ENCODE results near the gene TMEM86B.

The TMEM86B gene, protein sequence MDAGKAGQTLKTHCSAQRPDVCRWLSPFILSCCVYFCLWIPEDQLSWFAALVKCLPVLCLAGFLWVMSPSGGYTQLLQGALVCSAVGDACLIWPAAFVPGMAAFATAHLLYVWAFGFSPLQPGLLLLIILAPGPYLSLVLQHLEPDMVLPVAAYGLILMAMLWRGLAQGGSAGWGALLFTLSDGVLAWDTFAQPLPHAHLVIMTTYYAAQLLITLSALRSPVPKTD

DNA sequence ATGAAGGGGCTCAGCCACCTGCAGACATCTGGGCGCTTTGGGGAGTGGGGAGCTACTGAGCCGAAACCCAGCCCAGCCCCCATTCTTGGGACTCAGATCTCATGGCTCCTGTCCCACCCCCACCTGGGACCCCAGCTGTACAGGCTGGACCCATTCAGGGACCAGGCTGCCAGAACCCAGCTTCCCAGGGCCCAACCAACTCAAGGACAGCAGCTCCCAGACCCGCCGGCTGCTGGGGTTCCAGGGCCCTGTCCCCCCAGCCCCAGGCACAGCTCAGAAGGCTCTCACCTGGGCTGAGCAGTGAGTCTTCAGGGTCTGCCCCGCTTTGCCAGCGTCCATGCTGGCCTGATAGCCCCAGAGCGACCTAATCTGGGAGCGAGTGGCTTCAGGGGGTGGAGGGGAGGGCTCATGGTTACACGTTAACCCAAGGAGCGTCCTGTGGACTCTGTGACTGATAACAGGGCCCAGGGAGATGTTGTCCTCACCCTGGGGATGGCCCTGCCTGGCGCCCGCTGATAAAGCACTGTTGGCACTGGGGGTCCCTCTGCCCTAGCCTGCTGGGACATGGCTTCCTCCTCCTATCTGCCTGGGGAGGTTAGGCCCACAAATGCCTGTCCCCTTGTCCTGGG lies at the start of gene TMEM86B:
TSS of gene TMEM86B (minus strand) at position 361 of the 629 bp plus-strand sequence. CDS start at position 339, 22 bp downstream.
- DNase-seq (ENCODE audit: low read depth in 2 of 2): no peak

DNA sequence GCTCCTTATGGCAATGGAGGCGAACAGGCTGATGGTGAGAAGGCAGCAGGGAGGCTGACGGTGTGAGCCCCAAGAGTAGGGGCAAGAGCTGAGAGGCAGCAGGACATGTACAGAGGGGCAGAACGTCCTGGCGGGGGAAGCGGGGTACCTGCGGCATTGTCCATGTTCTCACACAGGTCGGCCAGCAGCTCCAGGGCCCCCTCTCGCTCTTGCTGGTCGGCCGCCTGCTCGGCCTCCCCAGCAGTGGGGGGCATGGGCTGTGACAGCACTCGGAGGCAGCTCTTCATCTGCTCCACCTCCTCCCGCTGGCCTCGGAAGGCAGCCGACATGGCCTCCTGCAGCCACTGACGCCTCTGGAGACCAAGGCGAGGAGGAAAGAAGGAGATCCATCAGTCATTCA lies 48.9 kb upstream of the TMEM86B start:
- no peak for DNase-seq (ENCODE audit: low read depth in 2 of 2)

DNA sequence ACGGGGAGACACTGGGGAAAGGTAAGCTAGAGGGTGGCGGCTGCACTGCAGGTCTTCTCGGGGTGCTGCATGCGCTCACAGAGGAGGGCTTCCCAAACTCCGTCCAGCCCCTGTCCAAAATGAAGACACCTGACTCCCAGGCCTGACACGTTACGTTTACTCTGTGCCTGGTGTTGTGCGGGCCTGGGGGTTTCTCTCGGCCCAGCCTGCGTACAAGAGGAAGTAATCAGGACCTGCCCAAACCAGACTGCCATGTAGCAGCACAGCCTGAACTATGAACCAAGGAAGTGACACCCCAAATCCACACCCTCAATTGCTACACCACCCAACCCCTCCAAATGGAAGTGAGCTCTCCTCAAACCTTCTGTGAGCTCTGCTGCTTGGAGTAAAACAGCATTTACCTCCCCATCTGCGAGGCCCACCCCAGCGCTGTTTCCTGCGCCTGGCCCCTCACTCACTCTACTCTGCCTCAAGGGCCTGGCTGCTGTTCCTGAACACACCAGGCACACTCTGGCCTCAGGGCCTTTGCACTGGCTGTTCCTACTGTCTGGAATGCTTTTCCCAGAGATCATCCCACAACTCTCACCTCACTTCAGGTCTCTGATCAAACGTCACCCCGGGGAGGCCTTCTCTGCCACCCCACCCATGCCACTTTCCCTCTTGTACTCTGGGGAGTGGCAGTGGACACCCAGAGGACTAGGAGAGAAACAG lies 48.3 kb upstream of the TMEM86B start:
- no peak for DNase-seq (ENCODE audit: low read depth in 2 of 2)

DNA sequence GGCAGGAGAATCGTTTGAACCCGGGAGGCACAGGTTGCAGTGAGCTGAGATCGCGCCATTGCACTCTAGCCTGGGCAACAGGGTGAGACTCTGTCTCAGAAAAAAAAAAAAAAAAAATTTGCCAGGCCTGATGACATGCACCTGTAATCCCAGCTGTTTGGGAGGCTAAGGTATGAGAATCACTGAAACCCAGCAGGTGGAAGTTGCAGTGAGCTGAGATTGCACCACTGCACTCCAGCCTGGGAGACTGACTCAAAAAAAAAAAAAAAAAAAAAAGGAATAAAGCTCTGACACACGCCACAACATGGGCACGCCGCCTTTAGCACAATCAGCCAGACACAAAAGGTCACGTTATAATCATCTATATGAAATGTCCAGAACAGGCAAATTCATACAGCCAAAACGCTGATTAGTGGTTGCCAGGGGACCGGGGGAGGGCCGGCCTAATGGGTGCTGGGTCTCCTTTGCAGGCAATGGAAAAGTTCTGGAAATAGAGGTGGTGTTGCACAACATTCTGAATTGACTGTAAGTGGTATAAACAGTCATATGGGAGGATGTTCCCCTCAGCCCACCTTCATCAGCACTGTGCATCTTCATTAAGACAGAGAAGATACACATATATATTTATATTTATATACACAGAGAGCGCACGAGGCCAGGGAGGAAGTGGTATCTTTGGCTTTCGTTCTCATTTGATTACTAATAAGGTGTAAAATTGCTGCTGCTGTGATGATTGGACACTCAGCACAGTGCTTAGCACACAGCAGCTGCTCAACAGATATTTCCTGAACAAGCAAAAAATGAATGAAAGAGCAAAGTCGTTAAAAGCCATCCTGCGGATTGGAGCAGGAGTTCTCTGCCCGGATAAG lies 47.5 kb upstream of the TMEM86B start:
- no peak for DNase-seq (ENCODE audit: low read depth in 2 of 2)

DNA sequence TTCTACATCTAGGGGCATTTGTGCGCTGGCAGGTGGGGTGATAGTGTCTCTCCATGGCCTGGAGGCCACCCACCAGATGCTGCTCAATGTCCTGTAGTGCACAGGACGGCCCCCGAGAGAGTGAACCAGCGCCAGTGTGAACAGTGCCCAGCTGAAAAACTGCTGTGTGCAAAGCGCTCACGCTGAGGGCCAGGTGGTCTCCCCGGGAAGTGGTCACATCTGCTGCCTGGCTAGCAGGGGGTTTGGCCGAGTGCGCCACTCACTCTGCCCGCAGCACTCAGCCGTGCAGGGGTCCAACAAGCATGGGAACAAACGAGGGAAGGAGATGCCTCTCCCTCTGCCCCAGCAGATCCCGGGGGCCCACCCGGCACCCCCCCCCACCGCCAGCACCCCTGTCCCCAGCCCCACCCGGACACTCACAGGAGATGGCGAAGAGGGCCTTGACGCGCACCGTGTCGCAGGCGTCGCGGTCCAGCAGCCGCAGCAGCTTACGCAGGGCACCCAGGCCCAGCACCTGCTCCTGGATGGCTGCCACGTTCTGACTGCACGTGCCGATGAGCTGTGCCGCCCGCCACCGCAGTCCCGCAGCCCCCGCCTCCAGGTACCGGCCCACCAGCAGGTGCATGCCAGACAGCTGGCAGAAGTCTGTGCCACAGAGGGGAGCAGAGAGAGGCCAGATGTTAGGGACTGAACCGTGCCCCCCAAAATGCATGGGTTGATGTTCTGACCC lies 45.6 kb upstream of the TMEM86B start:
- no peak for DNase-seq (ENCODE audit: low read depth in 2 of 2)

DNA sequence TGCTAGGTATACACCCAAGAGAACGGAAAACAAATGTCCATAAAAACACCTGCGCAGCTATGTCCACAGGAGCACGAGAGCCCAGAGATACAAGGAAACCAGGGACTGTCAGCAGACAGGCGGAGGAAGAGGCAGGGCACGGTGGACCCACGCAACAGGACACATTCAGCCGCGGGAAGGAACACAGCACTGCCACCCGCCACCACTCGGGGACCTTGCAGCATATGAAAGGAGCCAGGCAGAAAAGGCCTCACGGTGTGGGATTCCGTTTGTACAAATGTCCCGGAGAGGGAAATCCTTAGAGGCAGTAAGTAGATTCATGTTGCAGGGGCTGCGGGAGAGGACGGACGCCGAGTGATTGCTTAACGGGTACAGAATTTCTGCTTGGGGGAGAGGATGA lies 43.6 kb upstream of the TMEM86B start:
- no peak for DNase-seq (ENCODE audit: low read depth in 2 of 2)

DNA sequence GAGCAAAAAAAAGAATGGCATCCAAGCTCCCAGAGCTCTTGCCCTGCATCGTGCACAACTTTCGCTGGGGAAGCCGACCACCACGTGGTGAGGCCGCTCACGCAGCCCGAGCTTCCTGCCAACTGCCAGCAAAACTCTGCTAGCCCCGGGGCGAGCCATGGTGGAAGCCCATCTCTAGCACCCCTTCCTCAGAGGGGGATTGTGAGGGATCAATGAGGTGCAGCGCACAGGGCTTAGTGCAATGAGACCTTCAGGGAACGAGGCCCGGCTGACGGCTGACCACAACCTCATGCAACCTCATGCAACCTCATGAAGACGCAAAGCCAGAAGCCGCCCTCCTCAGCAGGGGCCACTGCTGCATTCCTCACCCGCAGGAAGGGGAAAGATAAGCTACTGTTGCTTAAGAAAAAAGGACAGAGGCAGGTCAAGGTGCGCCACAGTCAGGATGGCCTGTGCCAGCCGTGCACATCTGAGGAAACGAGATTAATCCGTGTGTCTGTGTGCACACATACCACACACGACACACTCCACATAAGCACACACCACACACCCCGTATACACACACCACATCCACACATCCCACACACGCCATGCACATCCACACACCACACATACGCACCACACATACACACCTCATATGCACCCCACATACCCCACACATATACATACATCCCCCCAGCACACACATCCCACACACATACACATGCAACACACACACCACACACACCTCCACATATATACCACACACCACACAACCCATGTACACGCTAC lies 41.8 kb upstream of the TMEM86B start:
- no peak for DNase-seq (ENCODE audit: low read depth in 2 of 2)

DNA sequence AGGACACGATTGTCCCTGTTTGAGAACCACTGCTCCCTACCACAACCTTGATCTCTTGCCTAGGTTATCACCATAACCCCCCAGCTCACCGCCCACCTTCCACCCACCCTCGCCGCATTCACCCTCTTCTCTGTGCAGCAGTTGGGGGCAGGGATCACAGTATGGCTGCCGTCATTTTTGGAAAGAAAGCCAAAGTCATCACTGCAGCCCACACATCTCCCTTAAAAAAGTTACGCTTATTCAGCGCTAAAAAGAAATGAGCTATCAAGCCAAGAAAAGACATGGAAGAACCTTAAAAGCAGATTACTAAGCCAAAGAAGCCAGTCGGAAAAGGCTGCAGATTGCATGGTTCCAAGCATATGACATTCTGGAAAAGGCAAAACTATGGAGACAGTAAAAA lies 40.7 kb upstream of the TMEM86B start:
- no peak for DNase-seq (ENCODE audit: low read depth in 2 of 2)

DNA sequence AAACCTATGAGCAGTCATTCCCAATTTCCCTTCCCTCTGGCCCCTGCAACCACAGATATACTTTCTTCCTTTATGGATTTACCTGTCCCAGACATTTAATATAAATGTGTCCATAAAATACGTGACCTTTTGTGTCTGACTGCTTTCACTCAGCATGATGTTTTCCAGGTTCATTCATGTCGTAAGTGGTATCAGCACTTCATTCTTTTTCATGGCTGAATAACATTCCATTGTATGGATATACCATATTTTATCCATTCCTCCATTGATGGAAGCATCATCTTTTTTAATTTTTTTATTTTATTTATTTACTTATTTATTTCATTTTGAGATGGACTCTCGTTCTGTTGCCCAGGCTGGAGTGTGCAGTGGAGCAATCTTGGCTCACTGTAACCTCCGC lies 38.3 kb upstream of the TMEM86B start:
- no peak for DNase-seq (ENCODE audit: low read depth in 2 of 2)

DNA sequence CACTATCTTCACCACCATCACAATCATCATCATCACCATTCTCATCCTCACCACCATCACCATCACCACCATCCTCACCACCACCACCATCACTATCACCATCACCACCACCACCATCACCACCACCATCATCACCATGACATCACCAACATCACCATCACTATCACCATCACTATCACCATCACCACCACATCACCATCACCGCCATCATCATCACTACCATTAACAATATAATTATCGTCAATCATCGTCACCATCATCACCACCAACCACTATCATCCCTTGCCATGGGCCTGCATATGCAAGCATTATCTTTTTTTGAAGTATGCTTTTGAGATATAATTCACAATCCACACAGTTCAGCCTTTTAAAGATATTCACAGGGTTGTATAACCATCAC lies 37.8 kb upstream of the TMEM86B start:
- DNase-seq (ENCODE audit: low read depth in 2 of 2): no peak

DNA sequence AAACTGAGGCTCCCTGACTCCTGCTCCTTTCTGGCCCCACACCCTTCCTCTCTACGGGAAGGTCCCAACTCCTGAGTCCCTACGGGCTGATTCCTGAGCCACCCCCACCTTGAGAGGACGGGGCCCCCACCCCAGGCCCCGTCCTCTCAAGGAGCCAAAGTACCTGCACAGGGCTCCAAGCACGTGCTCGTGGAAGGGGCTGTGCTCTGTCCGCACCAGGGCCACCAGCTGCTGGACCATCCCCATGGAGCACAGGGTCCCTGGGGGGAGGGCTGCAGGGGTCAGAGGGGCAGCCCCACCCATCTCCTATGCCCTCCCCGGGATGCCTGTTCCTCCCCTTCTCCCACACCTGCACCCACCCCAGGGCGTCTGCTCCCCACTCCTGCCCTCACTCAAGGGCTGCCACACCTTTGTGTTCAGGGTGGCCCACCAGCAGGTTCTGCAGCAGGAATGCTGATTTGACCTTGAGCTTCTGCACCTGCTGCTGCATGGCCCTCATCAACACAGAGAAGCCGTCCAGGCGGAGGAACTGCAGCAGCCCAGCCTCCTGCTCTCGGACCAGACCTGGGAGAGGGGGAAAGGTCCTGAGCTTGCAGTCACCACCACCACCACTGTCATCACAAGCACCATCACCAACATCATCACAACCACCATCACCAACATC lies 37.3 kb upstream of the TMEM86B start:
- no peak for DNase-seq (ENCODE audit: low read depth in 2 of 2)

DNA sequence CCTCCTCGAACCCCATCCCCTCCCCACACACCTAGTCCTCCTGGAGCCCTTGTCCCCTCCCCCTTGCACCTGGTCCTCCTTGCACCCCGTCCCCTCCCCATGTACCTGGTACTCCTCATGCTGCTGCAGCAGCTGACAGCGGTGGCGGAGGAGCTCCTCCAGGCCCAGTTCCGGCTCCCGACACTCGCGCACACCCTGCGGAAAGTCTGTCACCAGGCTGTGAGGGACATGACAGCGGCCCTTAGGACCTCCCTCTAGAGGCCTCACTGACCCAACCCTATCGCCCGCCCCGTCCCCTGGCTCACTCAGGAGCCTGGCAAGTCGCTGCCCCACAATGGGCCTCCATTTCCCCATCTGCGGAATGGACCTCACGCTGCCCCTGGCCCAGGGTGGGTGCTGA lies 36.6 kb upstream of the TMEM86B start:
- no peak for DNase-seq (ENCODE audit: low read depth in 2 of 2)

DNA sequence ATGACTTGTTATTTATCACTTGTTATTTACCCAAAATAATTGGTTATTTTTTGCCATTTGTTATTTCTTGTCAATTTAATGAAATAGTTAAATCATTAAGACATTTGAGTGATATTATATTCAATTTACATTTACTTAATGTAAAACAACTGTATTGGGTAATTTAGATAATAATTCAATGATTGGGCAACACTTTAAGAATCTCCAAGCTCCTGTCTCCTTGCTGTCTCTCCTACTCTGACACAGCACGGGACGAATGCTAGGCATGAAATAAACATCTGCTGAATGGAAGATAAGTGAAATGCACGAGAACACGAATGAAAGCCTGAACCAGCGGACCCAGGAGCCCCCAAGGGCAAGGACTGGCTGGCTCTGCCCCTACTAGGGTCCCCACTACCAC lies 36.0 kb upstream of the TMEM86B start:
- no peak for DNase-seq (ENCODE audit: low read depth in 2 of 2)

DNA sequence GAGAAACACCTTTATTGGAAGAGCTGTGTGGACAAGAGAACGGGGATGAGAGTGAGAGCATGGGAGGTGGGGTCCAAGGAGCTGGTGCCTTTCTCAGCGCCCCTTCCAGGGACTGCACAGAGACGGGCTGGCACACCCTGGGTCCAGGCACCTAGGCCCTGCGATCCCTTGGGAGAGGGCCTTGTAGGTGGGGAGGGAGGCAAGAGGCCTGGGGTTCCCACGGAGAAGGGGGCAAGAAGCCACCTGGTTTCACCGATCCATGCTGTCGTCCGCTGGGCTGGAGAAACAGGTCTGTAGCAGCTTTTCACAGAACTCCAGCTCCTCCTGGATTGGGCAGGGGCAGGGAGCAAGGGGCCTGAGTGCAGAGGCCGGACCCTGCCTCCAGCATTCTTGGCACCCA lies 33.8 kb upstream of the TMEM86B start:
- no peak for DNase-seq (ENCODE audit: low read depth in 2 of 2)

DNA sequence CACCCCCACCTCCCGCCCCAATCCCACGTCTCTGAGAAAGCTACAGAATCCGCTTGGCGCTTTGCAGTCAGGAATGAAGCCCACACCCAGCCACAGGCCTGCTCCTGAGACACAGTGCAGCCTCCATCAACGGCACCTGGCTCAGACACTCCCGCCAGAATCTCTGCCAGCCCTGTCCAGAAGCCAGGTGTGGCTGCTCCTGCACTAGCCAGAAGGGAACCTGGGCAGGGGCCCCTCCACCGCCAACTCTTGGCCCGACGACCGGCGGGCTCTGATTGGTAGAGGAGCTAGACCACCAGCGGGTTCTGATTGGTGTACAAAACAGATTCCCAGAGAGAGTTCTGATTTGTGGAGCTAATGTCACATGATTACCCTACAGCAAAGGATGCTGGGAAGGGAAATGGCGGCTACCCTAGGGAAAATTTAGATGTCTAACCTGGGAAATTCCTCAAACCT lies 33.1 kb upstream of the TMEM86B start:
- DNase-seq (ENCODE audit: low read depth in 2 of 2): no peak

DNA sequence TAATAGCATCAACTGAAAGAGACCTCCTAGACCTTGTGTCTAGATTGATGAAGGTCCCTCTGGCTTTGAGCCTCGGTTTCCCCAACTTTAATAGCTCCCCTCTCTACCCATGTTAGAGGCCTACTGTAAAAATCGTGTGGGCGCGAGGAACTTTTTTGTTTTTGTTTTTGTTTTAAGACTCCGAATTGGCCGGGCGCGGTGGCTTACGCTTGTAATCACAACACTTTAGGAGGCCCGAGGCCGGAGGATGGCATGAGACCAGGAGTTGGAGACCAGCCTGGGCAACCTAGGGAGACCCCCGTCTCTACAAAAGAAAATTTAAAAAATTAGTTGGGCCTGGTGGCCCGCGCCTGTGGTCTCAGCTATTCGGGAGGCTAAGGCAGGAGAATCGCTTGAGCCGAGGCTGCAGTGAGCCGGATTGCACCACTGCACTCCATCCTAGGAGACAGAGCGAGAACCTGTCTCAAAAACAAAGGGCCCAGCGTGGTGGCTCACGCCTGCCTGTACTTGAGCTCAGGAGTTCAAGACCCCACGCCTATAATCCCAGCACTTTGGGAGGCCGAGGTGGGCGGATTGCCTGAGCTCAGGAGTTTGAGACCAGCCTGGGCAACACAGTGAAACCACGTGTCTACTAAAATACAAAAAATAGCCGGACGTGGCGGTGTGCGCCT lies 31.1 kb upstream of the TMEM86B start:
- no peak for DNase-seq (ENCODE audit: low read depth in 2 of 2)

DNA sequence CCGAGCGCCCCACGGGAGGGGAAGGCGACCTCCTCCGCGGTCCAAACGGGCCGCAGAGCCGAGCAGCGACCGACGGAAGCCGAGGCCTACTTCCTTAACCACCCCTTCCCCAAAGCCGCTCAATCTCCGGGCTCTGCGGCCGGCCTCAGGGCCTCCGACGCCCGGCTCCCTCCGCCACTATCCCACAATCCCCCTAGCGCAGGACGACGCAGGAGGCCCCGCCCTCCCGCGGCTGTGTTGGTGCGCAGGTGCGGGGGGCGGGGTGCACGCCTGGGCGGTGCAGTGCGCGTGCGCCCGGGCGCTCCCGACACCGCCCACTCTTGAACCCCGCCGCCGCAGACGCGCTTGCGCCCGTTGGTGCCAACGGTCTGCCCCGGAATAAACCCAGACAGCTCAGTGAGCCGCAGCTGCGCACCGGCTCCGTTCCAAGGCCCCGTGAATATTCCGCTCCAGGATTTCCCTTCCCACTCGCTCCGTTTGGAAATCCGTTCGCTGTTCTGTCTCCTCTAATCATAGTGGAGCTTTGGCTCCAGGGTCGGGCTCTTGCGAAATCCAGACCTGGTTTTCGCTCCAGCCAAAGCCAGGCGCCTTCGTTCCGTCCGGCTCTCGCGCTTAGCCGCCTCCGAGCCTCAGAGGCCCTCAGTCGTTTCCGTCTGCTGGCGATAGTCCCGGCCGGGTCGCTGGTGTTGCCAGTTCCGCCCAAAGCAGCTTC lies 30.4 kb upstream of the TMEM86B start, which contains the start of gene PPP6R1:
TSS of gene PPP6R1 (minus strand) at position 190 of the 712 bp plus-strand sequence. CDS start 11,914 bp downstream, outside the sequence.
- peak; percentile 93 to 95 for DNase-seq (ENCODE audit: low read depth in 2 of 2)

DNA sequence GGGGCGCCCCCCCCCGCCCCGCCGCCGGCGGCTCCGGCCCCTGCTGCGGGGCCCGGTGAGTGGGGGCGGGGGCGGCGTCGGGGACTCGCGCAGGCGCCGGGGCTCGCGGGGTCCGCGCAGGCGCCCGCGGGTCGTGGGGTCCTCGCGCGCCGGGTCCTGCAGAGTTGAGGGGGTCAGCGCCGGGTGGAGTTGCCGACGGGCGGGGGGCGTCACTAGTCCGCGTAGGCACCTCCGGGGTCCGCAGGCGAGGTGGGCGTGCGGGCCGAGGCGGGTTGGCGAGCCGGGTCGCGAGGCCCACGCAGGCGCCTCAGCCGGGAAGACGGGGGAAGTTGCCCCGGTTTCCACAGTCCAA lies 29.9 kb upstream of the TMEM86B start:
- DNase-seq (ENCODE audit: low read depth in 2 of 2): peak; percentile 34
